CD4-positive, alpha-beta T cell treated with Interleukin-12 subunit alpha and Interleukin-12 subunit beta, for 1 hour (primary cell): ENCODE data around the gene BAIAP2.

Experiments used
- DNase-seq: peaks from one replicate; pipeline ENCODE4 v3.0.0-alpha.2; 2020

The BAIAP2 gene

DNA sequence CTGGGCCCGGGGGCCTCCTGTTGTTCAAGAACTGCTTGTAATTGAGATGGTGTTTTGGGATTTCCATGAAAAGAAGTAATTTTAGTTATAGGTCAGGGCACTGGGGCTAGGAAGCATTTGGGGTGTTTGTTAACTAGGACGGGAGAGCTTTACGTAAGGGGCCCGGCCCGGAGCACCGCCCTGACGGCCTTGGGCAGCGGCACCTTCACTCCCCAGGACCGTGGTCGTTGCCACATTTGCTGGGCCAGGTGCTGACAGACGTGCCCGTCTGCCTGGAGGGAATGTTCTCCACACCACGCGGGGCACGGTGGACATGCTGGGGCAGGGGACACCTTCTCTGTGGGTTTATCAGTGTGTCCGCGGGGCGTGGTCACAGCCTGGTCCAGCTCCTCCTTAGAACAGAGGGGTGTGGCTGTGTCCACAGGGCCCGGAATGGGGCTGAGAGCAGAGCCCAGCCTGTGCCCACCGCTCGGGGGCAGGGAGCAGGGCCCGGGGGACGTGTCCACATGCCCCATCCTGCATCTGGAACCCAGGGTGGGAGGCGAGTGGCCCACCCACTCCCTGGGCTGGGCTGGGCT, 57.7 kb downstream of the BAIAP2 start:
- no peak for DNase-seq

GRCh38 chr17:81093619-81094508, 58.9 kb downstream of the BAIAP2 start:
- no peak for DNase-seq

- DNase-seq = peak; percentile 92
Observed at GRCh38 chr17:81094509-81095382, 59.8 kb downstream of the BAIAP2 start.

- peak; percentile 24 for DNase-seq
Observed at GRCh38 chr17:81095383-81095762, 60.4 kb downstream of the BAIAP2 start.

- no peak for DNase-seq
Observed at GRCh38 chr17:81096741-81097133, 61.8 kb downstream of the BAIAP2 start.

DNA sequence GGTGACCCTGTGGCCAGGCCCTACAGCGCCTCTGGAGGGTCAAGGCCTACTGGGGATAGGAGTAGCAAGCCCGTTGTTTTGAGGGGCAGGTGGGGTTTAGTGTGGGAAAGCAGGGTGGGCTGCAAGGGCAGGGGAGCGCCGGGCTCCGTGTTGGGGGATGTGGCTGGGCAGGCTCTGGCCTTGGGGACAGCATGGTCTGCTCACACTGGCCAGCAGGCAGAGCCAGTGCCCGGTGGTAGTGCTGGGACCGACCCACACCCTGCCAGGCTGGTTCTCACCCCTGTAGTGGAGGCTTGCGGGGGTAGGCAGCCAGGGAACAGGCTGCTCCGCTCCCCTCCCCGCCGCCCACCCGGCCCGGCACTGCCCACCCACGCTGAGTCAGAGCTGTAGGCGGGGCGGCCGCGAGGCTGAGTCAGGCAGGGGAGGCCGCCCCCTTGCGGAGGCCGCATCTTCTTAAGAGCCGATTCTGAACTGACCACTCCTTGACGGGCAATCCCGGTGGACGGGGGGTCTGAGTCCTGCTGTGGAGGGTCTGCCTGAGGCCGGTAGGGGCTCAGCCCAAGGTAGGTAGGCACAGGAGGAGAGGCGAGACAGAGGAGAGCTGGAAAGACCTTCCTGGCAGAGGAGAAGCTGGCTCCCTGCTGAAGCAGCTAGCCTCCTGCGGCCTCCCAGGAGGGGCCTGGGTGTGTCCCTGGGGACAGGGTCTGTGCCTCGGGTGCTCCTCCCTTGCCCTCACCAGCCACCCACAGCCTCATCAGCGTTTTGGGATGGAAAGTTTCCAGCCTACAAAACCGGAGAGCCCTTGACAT, 62.4 kb downstream of the BAIAP2 start:
- peak; percentile 52 for DNase-seq

- no peak for DNase-seq
Observed at GRCh38 chr17:81097943-81098308, 63.0 kb downstream of the BAIAP2 start.

DNA sequence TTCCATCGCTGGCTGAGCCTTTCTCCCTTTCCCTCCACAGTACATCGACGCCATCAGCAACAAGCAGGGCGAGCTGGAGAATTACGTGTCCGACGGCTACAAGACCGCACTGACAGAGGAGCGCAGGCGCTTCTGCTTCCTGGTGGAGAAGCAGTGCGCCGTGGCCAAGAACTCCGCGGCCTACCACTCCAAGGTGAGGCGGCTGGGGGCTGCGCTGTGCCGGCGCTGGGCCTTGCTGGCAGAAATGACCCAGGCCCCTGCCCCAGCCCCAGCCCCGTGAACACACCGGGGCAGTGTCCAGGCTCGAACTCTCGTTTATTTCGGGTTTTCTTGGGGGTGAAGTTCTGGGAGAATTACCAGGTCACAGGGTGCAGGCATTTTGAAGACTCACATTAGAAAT, 64.9 kb downstream of the BAIAP2 start:
- DNase-seq = no peak

GRCh38 chr17:81100668-81101067, 65.7 kb downstream of the BAIAP2 start:
- DNase-seq = no peak

- DNase-seq = peak; percentile 91
Observed at GRCh38 chr17:81101614-81102306, 66.8 kb downstream of the BAIAP2 start.

GRCh38 chr17:81102352-81102751, 67.4 kb downstream of the BAIAP2 start:
- no peak for DNase-seq

DNA sequence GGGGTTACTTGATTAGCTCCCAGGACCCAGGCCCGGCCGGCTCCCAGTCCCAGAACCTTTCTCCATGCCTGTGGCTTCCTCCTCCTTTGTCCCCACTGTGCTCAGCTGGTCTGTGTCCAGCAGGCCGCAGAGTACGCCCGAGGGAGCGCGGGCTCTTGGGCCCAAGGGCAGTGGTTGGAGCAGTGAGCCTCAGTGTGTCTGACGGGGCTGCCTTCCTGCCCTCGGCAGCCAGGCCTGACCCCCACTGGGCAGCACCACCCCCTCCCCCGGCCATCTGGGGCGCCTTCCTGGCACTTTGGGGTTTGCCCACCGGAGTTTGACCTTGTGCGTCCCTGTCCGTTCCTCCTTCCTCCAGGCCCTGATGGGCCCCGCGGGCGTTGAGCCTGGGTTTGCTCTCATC, 67.9 kb downstream of the BAIAP2 start:
- DNase-seq = no peak

DNA sequence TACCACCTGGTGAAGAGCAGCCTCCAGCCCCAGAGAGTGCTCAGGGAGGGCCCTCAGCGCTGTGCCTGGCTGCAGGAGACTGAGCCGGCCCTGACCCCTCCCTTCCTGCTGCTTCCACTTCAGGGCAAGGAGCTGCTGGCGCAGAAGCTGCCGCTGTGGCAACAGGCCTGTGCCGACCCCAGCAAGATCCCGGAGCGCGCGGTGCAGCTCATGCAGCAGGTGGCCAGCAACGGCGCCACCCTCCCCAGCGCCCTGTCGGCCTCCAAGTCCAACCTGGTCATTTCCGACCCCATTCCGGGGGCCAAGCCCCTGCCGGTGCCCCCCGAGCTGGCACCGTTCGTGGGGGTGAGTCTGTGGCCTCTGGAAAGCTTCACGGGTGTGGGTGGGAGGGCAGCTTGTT, 68.4 kb downstream of the BAIAP2 start:
- no peak for DNase-seq

DNA sequence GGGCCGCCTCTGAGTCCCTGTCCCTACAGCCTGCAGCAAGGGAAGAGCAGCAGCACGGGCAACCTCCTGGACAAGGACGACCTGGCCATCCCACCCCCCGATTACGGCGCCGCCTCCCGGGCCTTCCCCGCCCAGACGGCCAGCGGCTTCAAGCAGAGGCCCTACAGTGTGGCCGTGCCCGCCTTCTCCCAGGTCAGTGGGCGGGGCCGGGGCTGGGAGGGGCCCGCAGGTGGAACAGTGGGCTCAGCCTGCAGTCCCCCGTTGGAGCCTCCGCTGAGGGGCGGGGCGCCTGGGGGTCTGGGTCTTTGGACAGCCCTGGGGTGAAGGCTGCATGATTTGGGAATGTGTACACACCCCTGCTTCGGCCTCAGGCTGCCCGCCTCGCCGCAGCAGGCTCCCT, 71.8 kb downstream of the BAIAP2 start:
- DNase-seq = no peak

- DNase-seq = no peak
Observed at GRCh38 chr17:81108220-81108619, 73.3 kb downstream of the BAIAP2 start.

- DNase-seq = no peak
Observed at GRCh38 chr17:81109957-81110356, 75.0 kb downstream of the BAIAP2 start.

- no peak for DNase-seq
Observed at GRCh38 chr17:81110488-81111040, 75.6 kb downstream of the BAIAP2 start.

- DNase-seq = no peak
Observed at GRCh38 chr17:81111066-81111465, 76.1 kb downstream of the BAIAP2 start.

DNA sequence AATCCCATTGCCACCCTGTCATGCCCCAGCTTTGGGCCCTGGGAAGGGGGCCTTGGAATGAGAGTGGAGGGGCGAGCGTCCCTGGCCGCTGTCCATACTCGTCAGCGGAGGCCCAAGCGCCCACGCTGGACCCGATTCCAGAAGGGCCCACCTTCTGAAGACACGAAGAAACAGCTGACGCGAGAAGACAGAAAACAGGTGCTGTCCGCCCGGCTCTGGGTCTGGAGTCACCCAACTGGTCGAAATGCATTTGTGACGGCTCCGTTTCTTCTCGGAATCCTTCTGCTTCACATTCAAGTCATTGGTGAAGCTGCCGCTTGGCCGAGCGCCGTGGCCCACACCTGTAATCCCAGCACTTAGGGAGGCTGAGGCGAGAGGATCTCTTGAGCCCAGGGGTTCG, 77.5 kb downstream of the BAIAP2 start:
- no peak for DNase-seq

GRCh38 chr17:81113158-81113724, 78.3 kb downstream of the BAIAP2 start:
- DNase-seq = no peak

GRCh38 chr17:81114351-81115093, 79.6 kb downstream of the BAIAP2 start:
- no peak for DNase-seq
